DOHH2 (cell line): ENCODE results near the gene PKHD1.

Experiments
- H3F3A ChIP-seq: fragments of 200-600 bp; sonication (generic), shearing (Covaris generic); 2 replicates; pipeline ENCODE4 v1.6.0; 2016; ENCODE audit warnings: antibody characterized with exemption, mild to moderate bottlenecking; ENCODE audit not compliant: control insufficient read depth, insufficient read depth
- H3K27ac ChIP-seq: fragments of 200-600 bp; sonication (generic); 2 replicates; pipeline ENCODE4 v1.5.1; 2014; ENCODE audit warnings: low read depth, mild to moderate bottlenecking, low read length, moderate library complexity
- H3K27me3 ChIP-seq: fragments of 200-600 bp; sonication (generic); 2 replicates; pipeline ENCODE4 v1.6.1; 2014; ENCODE audit warnings: mild to moderate bottlenecking, low read length, mixed read lengths; ENCODE audit not compliant: control insufficient read depth
- H3K36me3 ChIP-seq: fragments of 200-600 bp; sonication (generic); 2 replicates; pipeline ENCODE4 v1.6.1; 2014; ENCODE audit warnings: mild to moderate bottlenecking, low read length, moderate library complexity, mixed read lengths; ENCODE audit not compliant: control insufficient read depth
- H3K4me1 ChIP-seq: fragments of 200-600 bp; sonication (generic); 2 replicates; pipeline ENCODE4 v1.6.1; 2014; ENCODE audit warnings: mild to moderate bottlenecking, low read length, mixed read lengths; ENCODE audit not compliant: control insufficient read depth
- H3K4me2 ChIP-seq: fragments of 200-600 bp; sonication (generic); 2 replicates; pipeline ENCODE4 v1.6.0; 2014; ENCODE audit warnings: mild to moderate bottlenecking, low read length, moderate library complexity
- H3K4me3 ChIP-seq: fragments of 200-600 bp; sonication (generic); 2 replicates; pipeline ENCODE4 v1.5.1; 2014; ENCODE audit warnings: mild to moderate bottlenecking, low read length, mixed read lengths
- H3K79me2 ChIP-seq: fragments of 200-600 bp; sonication (generic); 2 replicates; pipeline ENCODE4 v1.6.1; 2014; ENCODE audit warnings: mild to moderate bottlenecking, low read length, mixed read lengths; ENCODE audit not compliant: control insufficient read depth
- H3K9me2 ChIP-seq: fragments of 200-600 bp; sonication (generic); replicated peaks from 2 replicates; pipeline ENCODE4 v1.6.1; 2014; ENCODE audit warnings: mild to moderate bottlenecking, low read length, mixed read lengths; ENCODE audit not compliant: control insufficient read depth
- H3K9me3 ChIP-seq: fragments of 200-600 bp; sonication (generic); 2 replicates; pipeline ENCODE4 v1.6.1; 2014; ENCODE audit warnings: antibody characterized with exemption, low read length, mixed read lengths; ENCODE audit not compliant: control insufficient read depth, insufficient read depth
- H4K20me1 ChIP-seq: fragments of 200-600 bp; sonication (generic); 2 replicates; pipeline ENCODE4 v1.6.0; 2014; ENCODE audit warnings: low read depth, mild to moderate bottlenecking, antibody characterized with exemption, low read length, moderate library complexity; ENCODE audit not compliant: control insufficient read depth, insufficient read depth
- CTCF ChIP-seq: fragments of 200-600 bp; sonication (generic); IDR thresholded peaks from one replicate; pipeline ENCODE4 v1.5.1; 2014; ENCODE audit warnings: antibody characterized with exemption, mild to moderate bottlenecking, low read depth, low read length; ENCODE audit not compliant: poor library complexity, severe bottlenecking
- EZH2phosphoT487 ChIP-seq: fragments of 200-600 bp; sonication (generic); IDR thresholded peaks from 2 replicates; pipeline ENCODE4 v1.6.1; 2017; ENCODE audit warnings: borderline replicate concordance, mild to moderate bottlenecking, antibody characterized with exemption, low read length, moderate library complexity, mixed read lengths

The PKHD1 gene

GRCh38 chr6:52087498-52087999, at the start of gene PKHD1:
PKHD1 (minus strand) TSS chr6:52087613; CDS start chr6:52084933, 2,680 bp downstream.
- no peak within 1 kb of the TSS for H3K4me2 ChIP-seq
- no peaks in the 10 kb centered on the region for H3K79me2 ChIP-seq
- H3K4me3 ChIP-seq = no peak within 1 kb of the TSS
- H3K27ac ChIP-seq = no peak within 1 kb of the TSS
- H3K27me3 ChIP-seq = no peaks in the 10 kb centered on the region
- H3K9me3 ChIP-seq = no peaks in the 10 kb centered on the region
- TF ChIP-seq EZH2phosphoT487 (no peak), CTCF (peak; percentile 35)
- H4K20me1 ChIP-seq = no peaks in the 10 kb centered on the region
- no peaks in the 10 kb centered on the region for H3K4me1 ChIP-seq
- H3K9me2 ChIP-seq = no peaks in the 10 kb centered on the region
- no peaks in the 10 kb centered on the region for H3K36me3 ChIP-seq
- no peaks in the 10 kb centered on the region for H3F3A ChIP-seq

- H3K79me2 ChIP-seq = no peaks in the 10 kb centered on the region
Measured at GRCh38 chr6:52136934-52137467, 49.6 kb upstream of the PKHD1 start.

DNA sequence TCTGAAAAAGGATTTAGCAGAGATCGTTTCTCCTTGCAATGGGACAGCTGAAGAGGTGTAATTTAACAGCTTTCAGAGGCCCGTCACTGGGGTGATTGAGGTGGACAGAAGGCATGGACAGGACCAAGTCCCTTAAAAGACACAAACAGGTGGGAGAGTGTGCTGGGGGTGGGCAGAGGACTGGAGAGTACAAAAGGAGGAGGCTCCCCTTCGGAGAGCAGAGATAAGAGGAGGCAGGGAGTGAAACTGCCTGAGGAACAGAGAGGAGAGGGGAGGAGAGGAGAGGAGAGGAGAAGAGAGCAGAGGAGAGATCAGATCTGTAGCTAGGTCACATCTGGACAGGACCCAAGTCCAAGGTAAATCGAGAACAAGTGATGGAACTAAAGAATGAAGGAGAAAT, 48.6 kb upstream of the PKHD1 start:
- H3K4me3 ChIP-seq = no peak overlapping the region
- peaks cover 18% of the 10 kb centered on the region for H3K27me3 ChIP-seq
- no peaks in the 10 kb centered on the region for H3K4me1 ChIP-seq
- H4K20me1 ChIP-seq = no peaks in the 10 kb centered on the region
- no peak for TF ChIP-seq EZH2phosphoT487
- TF ChIP-seq CTCF = no peak
- H3K79me2 ChIP-seq = no peaks in the 10 kb centered on the region
- H3K36me3 ChIP-seq = no peaks in the 10 kb centered on the region
- no peak overlapping the region for H3K27ac ChIP-seq
- no peaks in the 10 kb centered on the region for H3F3A ChIP-seq
- no peak overlapping the region for H3K4me2 ChIP-seq
- no peaks in the 10 kb centered on the region for H3K9me3 ChIP-seq
- no peaks in the 10 kb centered on the region for H3K9me2 ChIP-seq

More at GRCh38 chr6:52136934-52137467, 49.6 kb upstream of the PKHD1 start:
- Histone ChIP-seq H3K9me2 (no peaks in the 10 kb centered on the region), H3K9me3 (no peaks in the 10 kb centered on the region), H4K20me1 (no peaks in the 10 kb centered on the region), H3K27me3 (peaks cover 18% of the 10 kb centered on the region), H3K4me1 (no peaks in the 10 kb centered on the region), H3K27ac (no peak overlapping the region), H3K4me3 (no peak overlapping the region), H3K4me2 (no peak overlapping the region), H3F3A (no peaks in the 10 kb centered on the region), H3K36me3 (no peaks in the 10 kb centered on the region)
- TF ChIP-seq CTCF (no peak), EZH2phosphoT487 (no peak)

DNA sequence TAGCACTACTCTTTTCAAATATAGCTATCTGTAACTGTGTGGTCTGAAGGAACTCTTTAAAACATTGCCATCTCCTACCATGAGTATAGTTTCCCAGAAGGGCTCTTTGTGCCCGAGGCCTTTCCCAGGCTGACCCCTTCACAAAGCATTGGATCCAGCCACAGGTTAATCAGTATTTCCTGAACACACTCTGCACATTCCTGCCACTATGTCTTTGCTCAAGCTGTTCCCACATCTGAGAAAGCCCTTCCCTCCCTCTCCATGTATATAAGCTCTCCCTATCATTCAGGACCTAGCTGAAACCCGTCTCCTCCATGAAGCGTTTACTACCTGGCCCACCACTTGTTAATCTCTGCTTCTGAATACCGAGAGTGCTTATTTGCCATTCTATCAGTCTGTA, 47.8 kb upstream of the PKHD1 start:
- Histone ChIP-seq H3K27ac (no peak overlapping the region), H4K20me1 (no peaks in the 10 kb centered on the region), H3K4me1 (no peaks in the 10 kb centered on the region), H3F3A (no peaks in the 10 kb centered on the region), H3K9me3 (no peaks in the 10 kb centered on the region), H3K27me3 (peaks cover 18% of the 10 kb centered on the region), H3K36me3 (no peaks in the 10 kb centered on the region), H3K79me2 (no peaks in the 10 kb centered on the region), H3K4me3 (no peak overlapping the region), H3K9me2 (no peaks in the 10 kb centered on the region), H3K4me2 (no peak overlapping the region)
- TF ChIP-seq EZH2phosphoT487 (no peak), CTCF (no peak)
